ENCODE data around the gene ZNF223.

- TF ChIP-seq CTCF (conservative IDR thresholded peaks at IDR 0.05) (no peak), ZFX (IDR thresholded peaks at IDR 0.05) (no peak)
Observed at GRCh38 chr19:44021221-44021620, 30.6 kb upstream of the ZNF223 start.

Data from C4-2B (cell line).